Progenitor cell of endocrine pancreas (in vitro differentiated cells): ENCODE measurements around the gene TMEM54. TPM values are rescaled to one million over a fixed set of nuclear protein-coding genes. Genes with fewer than 3 reads are reported as not detected.
A peak's percentile ranks its signal among the peaks of the same experiment; 100 is the strongest.

ENCODE experiments used
- DNase-seq: peaks from one replicate; pipeline ENCODE4 v3.0.0; 2021; ENCODE audit warnings: low spot score; ENCODE audit not compliant: unreplicated experiment
- H3K27ac Mint-ChIP-seq: 2 replicates; pipeline ENCODE4 v1.8.0; 2021; ENCODE audit warnings: mild to moderate bottlenecking, moderate library complexity, mixed read lengths
- H3K27me3 Mint-ChIP-seq: 2 replicates; pipeline ENCODE4 v1.8.0; 2021; ENCODE audit warnings: mixed read lengths
- H3K36me3 Mint-ChIP-seq: 2 replicates; pipeline ENCODE4 v1.8.0; 2022; ENCODE audit warnings: mixed read lengths; ENCODE audit not compliant: insufficient read depth
- H3K4me1 Mint-ChIP-seq: 2 replicates; pipeline ENCODE4 v1.8.0; 2021; ENCODE audit warnings: low read depth, mixed read lengths
- H3K4me3 Mint-ChIP-seq: 2 replicates; pipeline ENCODE4 v1.8.0; 2021; ENCODE audit warnings: low read depth, mild to moderate bottlenecking, moderate library complexity, mixed read lengths
- H3K9me3 Mint-ChIP-seq: 2 replicates; pipeline ENCODE4 v1.8.0; 2021; ENCODE audit warnings: low read depth, mixed read lengths
- total RNA-seq: library from RNA; stranded (reverse); gene quantifications from 2 replicates; pipeline ENCODE4 v1.2.1, GENCODE V29; 2021
- TF ChIP-seq, protein P1 (sequence below): fragments of 200-600 bp; sonication (generic); IDR thresholded peaks from one replicate; pipeline ENCODE4 v1.5.0; 2021; ENCODE audit warnings: antibody characterized with exemption, mild to moderate bottlenecking; ENCODE audit not compliant: unreplicated experiment

The TMEM54 gene
- total RNA-seq, 1 donor from 2014 or later: 27.0 TPM

DNA sequence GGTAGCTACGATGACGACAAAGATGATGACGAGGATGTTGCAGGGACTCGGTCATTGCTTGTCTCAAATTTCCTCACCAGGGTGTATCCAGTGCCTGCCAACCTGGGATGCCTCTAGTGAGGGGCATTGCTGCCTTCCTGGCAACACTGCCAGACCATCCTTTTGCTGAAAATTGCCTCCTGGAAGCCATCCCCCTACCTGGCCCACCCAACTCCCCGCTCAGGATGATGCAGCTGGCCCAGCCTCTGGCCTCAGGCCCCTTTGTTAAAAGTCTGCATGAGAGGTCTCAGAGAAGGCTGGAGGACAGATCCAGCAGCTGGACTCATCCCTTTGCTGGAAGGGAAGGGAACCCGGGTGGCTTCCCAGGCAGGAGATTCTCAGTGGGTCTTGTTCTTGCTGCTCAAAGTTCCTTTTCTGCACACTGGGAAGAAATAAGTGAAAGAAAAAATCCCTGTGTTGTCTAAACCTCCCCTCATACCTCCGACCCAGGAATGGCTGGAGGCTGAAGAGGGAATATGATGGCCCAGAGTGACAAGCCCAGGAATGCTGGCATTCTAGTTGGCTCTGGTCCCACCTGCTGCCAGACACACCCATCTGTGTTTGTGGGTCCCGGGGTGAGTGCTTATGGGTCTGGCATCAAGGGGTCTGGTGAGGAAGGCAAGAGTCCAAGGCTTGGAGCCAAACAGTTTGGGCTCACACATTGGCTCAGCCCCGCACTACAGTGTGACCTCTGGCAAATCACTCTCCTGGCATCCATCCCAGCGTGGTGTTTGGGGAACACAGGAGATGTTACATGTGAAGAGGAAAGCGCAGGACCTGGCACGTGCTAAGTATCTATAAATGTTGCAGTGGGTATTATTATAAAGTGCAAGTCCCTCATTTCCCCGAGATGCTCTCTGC lies 23.7 kb downstream of the TMEM54 start:
- H3K4me1 Mint-ChIP-seq: peaks cover 1% of the 10 kb centered on the region
- DNase-seq: no peak
- TF ChIP-seq, protein P1, sequence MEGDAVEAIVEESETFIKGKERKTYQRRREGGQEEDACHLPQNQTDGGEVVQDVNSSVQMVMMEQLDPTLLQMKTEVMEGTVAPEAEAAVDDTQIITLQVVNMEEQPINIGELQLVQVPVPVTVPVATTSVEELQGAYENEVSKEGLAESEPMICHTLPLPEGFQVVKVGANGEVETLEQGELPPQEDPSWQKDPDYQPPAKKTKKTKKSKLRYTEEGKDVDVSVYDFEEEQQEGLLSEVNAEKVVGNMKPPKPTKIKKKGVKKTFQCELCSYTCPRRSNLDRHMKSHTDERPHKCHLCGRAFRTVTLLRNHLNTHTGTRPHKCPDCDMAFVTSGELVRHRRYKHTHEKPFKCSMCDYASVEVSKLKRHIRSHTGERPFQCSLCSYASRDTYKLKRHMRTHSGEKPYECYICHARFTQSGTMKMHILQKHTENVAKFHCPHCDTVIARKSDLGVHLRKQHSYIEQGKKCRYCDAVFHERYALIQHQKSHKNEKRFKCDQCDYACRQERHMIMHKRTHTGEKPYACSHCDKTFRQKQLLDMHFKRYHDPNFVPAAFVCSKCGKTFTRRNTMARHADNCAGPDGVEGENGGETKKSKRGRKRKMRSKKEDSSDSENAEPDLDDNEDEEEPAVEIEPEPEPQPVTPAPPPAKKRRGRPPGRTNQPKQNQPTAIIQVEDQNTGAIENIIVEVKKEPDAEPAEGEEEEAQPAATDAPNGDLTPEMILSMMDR: no peak
- H3K36me3 Mint-ChIP-seq: no peaks in the 10 kb centered on the region
- H3K4me3 Mint-ChIP-seq: no peak overlapping the region
- H3K27ac Mint-ChIP-seq: no peak overlapping the region
- no peaks in the 10 kb centered on the region for H3K9me3 Mint-ChIP-seq
- H3K27me3 Mint-ChIP-seq: peaks cover 40% of the 10 kb centered on the region

DNA sequence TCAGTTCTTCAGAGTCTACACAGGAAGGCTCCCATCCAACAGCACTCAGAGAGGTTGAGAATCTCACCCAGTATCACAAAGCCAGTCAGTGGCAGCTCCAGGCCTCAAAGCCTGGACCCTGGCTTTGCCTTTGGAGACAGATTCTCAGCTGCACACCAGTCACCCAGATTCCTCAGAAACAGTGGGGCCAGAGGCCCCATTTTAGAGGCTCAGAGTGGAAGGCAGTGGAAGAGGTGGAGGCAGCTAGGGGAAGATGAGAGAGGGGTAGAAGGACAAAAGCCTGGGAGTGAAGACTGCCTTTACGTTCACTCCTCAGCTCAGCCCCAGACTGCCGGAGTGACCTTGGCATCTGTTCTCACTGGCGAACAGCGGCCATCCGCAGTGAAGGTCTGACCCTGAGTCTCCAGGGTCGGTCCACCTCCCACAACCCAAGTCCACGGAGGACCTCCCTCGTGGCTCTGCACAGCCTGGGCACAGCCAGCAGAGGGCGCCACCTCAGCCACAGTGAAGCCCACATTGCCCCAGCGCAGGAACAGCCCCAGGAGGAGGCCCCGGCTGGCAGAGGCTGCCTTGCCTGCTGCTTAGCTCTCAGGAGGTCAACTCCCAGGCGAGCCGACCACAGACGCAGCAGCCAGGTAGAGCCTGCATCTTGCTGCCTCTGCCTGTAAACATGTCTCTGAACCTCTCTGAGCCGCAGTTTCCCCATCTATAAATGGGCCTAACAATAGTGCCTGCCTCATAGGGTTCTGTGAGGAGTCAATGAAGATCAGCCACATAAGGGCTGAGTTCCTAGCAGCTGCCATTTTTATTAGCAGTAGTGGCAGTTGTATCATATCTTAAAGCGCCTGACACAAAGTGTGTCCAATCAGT lies 24.6 kb downstream of the TMEM54 start:
- TF ChIP-seq, protein P1: peak; percentile 70
- no peaks in the 10 kb centered on the region for H3K9me3 Mint-ChIP-seq
- H3K4me1 Mint-ChIP-seq: peaks cover 1% of the 10 kb centered on the region
- DNase-seq: no peak
- H3K36me3 Mint-ChIP-seq: no peaks in the 10 kb centered on the region
- no peak overlapping the region for H3K4me3 Mint-ChIP-seq
- H3K27me3 Mint-ChIP-seq: peaks cover 44% of the 10 kb centered on the region
- H3K27ac Mint-ChIP-seq: no peak overlapping the region

DNA sequence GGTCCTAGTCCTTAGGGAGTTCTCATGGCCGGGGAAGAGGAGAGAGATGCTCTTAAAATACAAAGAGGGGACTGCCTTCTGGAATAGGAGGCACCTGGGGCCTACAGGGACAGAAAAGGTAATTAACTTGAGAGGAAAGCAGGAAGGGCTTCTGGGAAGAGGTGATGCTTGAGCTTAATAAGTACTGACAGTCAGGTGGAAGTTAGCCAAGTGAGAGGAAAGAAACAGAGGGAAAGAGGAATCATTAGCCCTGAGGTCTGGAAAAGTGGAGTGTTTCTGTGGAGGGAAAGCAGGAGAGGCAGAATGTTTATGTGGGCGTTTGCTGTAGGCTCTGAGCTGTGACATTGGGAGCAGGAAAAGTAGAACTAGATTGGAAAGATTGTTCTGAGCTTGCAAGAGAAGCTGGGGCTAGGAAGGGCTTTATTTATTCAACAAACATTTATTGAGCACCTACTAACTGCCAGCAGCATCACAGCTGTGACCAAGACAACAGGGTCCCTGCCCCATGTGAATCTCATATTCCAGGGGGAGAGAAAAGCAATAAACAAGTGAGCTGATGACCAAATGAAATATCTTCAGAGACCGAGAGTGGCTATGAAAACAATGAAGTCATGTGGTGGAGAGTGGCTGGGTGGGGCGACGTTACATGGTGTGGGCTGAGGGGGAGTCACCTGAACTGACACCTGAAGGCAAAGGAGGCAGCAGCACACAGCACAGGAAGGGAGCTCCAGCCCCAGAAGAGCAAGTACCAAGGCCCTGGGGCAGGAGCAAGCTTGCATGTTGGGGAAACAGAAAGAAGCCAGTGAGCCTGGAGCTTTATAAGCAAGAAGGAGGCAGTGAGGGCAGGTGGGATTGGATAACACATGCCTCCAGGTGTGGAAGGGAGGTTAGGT lies 26.1 kb downstream of the TMEM54 start:
- Mint-ChIP-seq H3K9me3 (no peaks in the 10 kb centered on the region), H3K27me3 (peaks cover 44% of the 10 kb centered on the region), H3K27ac (no peak overlapping the region), H3K4me3 (no peak overlapping the region), H3K36me3 (no peaks in the 10 kb centered on the region), H3K4me1 (peaks cover 6% of the 10 kb centered on the region)
- TF ChIP-seq, protein P1: no peak
- DNase-seq: no peak

DNA sequence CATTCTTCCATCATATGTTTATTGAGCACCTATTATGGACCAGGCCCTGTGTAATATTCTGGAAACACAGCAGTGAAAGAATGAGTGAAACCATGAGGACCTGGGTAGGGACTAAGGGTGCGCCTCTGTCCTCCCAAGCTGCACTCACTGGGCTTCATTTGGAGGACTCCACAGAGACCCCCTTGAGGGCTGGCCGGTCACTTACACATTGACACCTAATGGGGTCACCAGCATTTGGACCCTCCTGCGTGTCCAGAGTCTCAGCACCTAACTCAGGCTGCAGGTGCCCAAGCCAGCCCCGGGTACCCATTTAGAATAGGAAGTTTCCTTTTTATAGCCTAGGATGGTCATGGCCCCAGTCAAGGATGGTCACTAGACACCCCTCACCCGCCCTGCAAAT lies 27.7 kb downstream of the TMEM54 start:
- Mint-ChIP-seq H3K4me3 (no peak overlapping the region), H3K27me3 (peaks cover 61% of the 10 kb centered on the region), H3K4me1 (peaks cover 12% of the 10 kb centered on the region), H3K27ac (no peak overlapping the region), H3K36me3 (peaks cover under 1% of the 10 kb centered on the region), H3K9me3 (no peaks in the 10 kb centered on the region)
- TF ChIP-seq, protein P1: no peak
- no peak for DNase-seq

DNA sequence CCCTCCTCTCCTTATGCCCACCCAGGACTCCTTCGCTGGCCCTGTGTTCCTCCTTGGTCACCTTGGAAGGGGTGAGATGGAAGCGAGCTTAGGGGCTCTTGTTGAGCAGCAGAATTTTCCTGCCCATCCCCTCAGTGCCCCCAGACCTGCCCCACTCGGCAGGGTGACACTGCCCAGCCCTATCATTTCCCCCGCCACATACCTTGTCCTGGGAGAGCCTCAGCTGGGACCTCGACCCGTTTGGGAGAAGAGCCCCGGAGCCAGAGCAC lies 29.1 kb downstream of the TMEM54 start:
- Mint-ChIP-seq H3K4me1 (peaks cover 12% of the 10 kb centered on the region), H3K4me3 (no peak overlapping the region)
- TF ChIP-seq, protein P1: no peak

More for the DNA sequence above, 29.1 kb downstream of the TMEM54 start:
- DNase-seq: no peak
- H3K27ac Mint-ChIP-seq: no peak overlapping the region
- peaks cover 2% of the 10 kb centered on the region for H3K36me3 Mint-ChIP-seq
- peaks cover 57% of the 10 kb centered on the region for H3K27me3 Mint-ChIP-seq
- H3K9me3 Mint-ChIP-seq: no peaks in the 10 kb centered on the region
